GF-D8 (cell line): Measurements from ENCODE around the gene SNUPN.

ENCODE experiments used
- DNase-seq: peaks from one replicate; lab custom pipeline; 2025; lab: John Stamatoyannopoulos, UW

SNUPN gene

GRCh38 chr15:75625542-75626347 lies at the start of gene SNUPN:
Gene SNUPN, minus strand, starts transcription at chr15:75625725. Its CDS starts 4,674 bp downstream, at chr15:75621051.
- peak; percentile 90 for DNase-seq

GRCh38 chr15:75674366-75674765 lies 48.8 kb upstream of the SNUPN start:
- DNase-seq, result no peak

GRCh38 chr15:75673426-75674235 lies 48.1 kb upstream of the SNUPN start:
- no peak for DNase-seq

GRCh38 chr15:75672646-75673425 lies 47.3 kb upstream of the SNUPN start:
- no peak for DNase-seq

GRCh38 chr15:75671730-75672602 lies 46.4 kb upstream of the SNUPN start:
- no peak for DNase-seq

- no peak for DNase-seq
Observed at GRCh38 chr15:75669879-75670212, 44.3 kb upstream of the SNUPN start.

GRCh38 chr15:75669191-75669878 lies 43.8 kb upstream of the SNUPN start:
- no peak for DNase-seq

- no peak for DNase-seq
Observed at GRCh38 chr15:75666823-75667501, 41.4 kb upstream of the SNUPN start.

GRCh38 chr15:75663931-75664421 lies 38.5 kb upstream of the SNUPN start:
- DNase-seq, result no peak

- no peak for DNase-seq
Observed at GRCh38 chr15:75662823-75663519, 37.4 kb upstream of the SNUPN start.

GRCh38 chr15:75661756-75662140 lies 36.2 kb upstream of the SNUPN start:
- no peak for DNase-seq

- DNase-seq, result no peak
Observed at GRCh38 chr15:75661100-75661755, 35.7 kb upstream of the SNUPN start.

GRCh38 chr15:75659928-75660645 lies 34.6 kb upstream of the SNUPN start:
- no peak for DNase-seq

- no peak for DNase-seq
Observed at GRCh38 chr15:75659141-75659771, 33.7 kb upstream of the SNUPN start.

GRCh38 chr15:75656813-75657212 lies 31.3 kb upstream of the SNUPN start:
- no peak for DNase-seq

- no peak for DNase-seq
Observed at GRCh38 chr15:75656331-75656730, 30.8 kb upstream of the SNUPN start.

- DNase-seq, result no peak
Observed at GRCh38 chr15:75655931-75656330, 30.4 kb upstream of the SNUPN start.
